ENCODE results near the gene FLT4.

The FLT4 gene

DNA sequence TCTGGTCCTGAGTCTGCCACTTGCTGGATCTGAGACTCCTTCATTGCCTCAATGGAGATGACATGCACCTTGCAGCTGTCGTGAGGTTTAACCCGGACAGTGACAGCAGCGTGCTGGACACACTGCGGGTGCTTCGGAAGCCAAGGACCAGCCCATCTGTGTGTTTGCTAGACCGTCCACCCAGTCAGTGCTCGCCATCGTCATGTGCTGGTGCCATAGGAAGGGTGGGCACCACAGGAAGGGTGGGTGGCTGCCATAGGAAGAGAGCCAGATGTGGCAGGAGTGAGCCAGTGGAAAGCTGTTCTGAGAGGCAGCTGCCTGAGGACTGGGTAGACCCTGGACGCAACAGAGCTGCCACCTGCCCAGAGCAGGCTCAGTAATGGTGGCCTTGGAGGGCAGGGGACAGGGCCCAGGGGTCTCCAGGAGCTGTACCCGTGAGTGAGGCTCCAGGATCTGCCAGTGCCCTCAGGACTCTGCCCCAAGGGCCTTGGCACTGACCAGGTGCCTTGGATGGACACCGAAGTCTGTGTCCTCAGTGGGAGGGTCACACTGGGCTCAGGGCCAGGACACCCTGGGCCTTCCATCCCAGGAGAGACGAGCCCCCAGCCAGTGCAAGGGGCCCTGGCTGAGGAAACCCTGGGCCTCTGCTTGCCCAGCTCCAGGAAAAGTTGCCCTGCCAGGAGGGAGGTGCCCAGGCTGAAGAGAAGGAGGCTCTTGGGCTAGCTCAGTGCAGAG lies 21.8 kb downstream of the FLT4 start:
- Histone ChIP-seq H3K27me3 (replicated peaks) (no peaks in the 10 kb centered on the region), H3K27ac (no peak overlapping the region), H3K4me3 (ENCODE audit: low read depth, low read length) (no peak overlapping the region), H3K36me3 (replicated peaks) (no peaks in the 10 kb centered on the region)
- in situ Hi-C loops (cut with HindIII; ENCODE audit: low pct_ligation_motif_present, low sequenced_read_pairs): no loop called here
- no peak for TF ChIP-seq CTCF (IDR thresholded peaks at IDR 0.05; ENCODE audit: low read depth, low read length, missing control alignments)
- no peak for DNase-seq

DNA sequence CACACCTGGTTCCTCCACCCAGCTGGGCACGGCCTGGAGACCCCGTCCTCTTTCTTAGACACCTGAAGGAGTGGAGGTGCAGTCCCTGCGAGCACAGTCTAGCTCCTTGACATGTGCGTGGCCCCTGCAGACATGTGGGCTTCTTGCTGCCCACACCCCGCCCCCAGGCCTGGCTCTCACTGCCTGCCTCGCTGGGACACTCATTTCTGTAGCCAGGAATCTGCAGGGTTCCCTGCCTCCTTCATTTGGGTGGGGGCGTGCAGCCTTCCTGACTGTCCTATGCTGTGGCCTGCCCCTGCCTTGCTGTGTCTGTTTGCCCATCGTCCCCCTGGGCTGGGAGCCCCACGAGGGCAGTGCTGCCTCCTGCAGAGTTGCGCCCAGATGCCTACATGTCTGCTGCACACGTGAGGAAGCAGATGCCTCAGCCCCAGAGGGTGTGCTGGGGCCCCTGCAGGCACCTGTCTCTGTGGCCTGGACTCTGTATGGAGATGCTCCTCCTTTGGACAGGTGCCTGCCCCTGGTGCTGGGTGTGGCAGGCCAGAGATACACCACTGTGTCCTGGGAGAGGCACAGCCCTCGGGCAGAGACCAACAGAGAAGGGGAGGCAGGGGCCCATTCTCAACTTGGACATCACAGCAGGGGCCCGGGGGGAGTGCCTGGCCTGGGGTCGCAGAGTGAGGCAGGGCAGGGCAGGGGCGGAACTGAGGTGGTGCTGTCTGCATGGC lies 22.6 kb downstream of the FLT4 start:
- DNase-seq: no peak
- H3K4me3 ChIP-seq (ENCODE audit: low read depth, low read length): no peak overlapping the region
- H3K27ac ChIP-seq: no peak overlapping the region
- in situ Hi-C loops (cut with HindIII; ENCODE audit: low pct_ligation_motif_present, low sequenced_read_pairs): no loop called here
- H3K36me3 ChIP-seq (replicated peaks): no peaks in the 10 kb centered on the region
- no peaks in the 10 kb centered on the region for H3K27me3 ChIP-seq (replicated peaks)
- TF ChIP-seq CTCF (IDR thresholded peaks at IDR 0.05; ENCODE audit: low read depth, low read length, missing control alignments): no peak

DNA sequence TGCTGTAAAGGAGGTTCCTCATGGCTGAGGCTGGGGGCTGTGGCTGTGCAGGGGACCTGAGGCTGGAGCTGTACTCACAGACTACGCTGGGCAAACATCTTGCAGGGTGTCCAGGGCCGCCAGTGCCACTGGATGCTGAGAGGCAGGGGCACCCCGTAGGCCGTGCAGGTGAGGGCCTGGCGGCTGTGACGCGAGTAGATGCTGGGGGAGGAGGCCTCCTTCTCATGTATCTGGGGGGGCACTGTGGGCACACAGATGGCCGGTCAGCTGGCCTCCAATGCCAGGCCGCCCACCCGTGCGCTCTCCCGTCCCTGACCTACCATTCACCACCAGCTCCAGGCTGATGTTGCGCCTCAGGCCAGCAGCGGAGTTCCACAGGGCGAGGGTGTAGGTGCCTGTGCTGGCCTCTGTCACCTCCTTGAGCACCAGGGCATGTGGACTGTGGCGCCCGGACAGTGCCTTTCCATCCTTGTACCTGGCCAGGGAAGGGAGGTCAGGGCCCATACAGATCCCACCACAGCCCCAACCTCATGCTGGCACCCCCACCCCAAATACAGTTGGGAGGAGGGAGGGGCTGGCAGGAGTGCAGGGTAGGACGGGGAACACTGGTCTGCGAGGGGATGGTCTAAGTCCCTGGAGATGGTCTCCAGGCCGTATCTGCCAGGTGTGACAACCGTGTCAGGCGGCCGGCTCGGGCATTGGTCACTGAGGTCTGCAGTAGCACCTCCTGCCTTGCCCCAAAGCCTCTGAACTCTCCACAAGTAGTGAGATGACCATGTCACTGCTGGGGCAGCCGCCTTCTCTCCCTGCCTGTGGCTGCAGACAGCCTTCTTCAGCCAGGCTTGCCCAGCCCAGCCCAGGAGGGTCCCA lies 23.4 kb downstream of the FLT4 start:
- Histone ChIP-seq H3K4me3 (ENCODE audit: low read depth, low read length) (no peak overlapping the region), H3K36me3 (replicated peaks) (no peaks in the 10 kb centered on the region), H3K27me3 (replicated peaks) (no peaks in the 10 kb centered on the region), H3K27ac (no peak overlapping the region)
- in situ Hi-C loops (cut with HindIII; ENCODE audit: low pct_ligation_motif_present, low sequenced_read_pairs): no loop called here
- DNase-seq: no peak
- TF ChIP-seq CTCF (IDR thresholded peaks at IDR 0.05; ENCODE audit: low read depth, low read length, missing control alignments): no peak

DNA sequence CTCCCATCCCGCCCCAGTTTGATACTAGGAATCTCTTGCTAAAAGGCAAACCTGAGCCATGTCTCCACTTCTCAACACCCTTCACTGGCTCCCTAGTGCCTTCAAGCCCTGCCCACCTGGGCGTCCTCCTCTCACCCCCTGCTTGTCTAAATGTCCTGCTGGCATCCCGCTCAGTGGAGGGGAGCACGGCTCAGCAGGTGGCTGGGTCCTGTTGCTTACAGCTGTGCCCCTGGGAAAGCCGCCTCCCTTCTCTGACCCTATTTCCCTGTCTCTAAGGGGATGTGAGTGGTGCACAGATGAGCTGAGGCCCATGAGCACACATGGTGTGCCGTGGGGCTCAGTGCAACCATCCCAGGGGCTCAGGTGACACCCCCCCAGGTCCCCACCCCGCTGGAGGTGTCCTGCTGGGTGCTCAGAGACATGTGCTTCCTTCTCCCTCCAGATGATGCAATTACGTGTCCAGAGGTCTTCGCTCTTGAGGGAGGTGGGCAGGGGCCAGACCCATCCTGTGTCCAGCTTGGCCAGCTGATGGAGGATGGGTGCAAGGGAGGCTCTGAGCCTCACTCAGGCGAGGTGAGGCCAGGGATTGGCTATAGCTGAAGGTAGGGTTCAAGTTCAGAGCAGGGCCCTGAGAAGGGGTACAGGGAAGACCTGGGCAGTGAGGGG lies 24.1 kb downstream of the FLT4 start:
- Histone ChIP-seq H3K27me3 (replicated peaks) (no peaks in the 10 kb centered on the region), H3K36me3 (replicated peaks) (no peaks in the 10 kb centered on the region), H3K27ac (no peak overlapping the region), H3K4me3 (ENCODE audit: low read depth, low read length) (no peak overlapping the region)
- no peak for DNase-seq
- no peak for TF ChIP-seq CTCF (IDR thresholded peaks at IDR 0.05; ENCODE audit: low read depth, low read length, missing control alignments)
- in situ Hi-C loops (cut with HindIII; ENCODE audit: low pct_ligation_motif_present, low sequenced_read_pairs): no loop called here

DNA sequence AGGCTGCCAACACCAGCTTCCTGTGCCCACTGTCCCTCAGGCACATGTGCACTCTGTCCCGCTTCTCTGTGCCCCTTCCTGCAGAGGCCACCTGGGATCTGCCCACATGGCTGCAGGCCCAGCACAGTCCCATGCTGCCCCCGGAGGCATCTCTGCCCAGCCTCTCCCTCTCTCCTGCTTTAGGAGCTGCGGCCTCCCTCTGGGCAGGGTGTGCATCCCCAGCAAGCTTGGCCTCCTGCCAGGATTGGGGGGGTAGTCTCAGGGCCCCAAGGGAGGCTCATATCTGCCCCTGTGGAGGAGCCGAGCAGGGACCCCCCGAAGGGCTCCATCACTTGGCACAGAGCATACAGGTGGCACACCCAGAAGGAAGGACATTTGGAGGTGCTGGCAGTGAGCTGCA lies 24.8 kb downstream of the FLT4 start:
- in situ Hi-C loops (cut with HindIII; ENCODE audit: low pct_ligation_motif_present, low sequenced_read_pairs): no loop called here
- Histone ChIP-seq H3K4me3 (ENCODE audit: low read depth, low read length) (no peak overlapping the region), H3K27me3 (replicated peaks) (no peaks in the 10 kb centered on the region), H3K27ac (no peak overlapping the region), H3K36me3 (replicated peaks) (no peaks in the 10 kb centered on the region)
- no peak for TF ChIP-seq CTCF (IDR thresholded peaks at IDR 0.05; ENCODE audit: low read depth, low read length, missing control alignments)
- DNase-seq: no peak
